DND-41 (cell line): ENCODE measurements around the gene TSHR.

ENCODE experiments used
- EZH2 ChIP-seq: IDR thresholded peaks from 3 replicates; pipeline ENCODE4 v1.6.1; 2012; ENCODE audit warnings: borderline replicate concordance, low read depth, mild to moderate bottlenecking, moderate library complexity, low read length, inconsistent platforms; ENCODE audit not compliant: severe bottlenecking
- TF ChIP-seq, protein P1 (sequence below): IDR thresholded peaks from 2 replicates; pipeline ENCODE4 v1.5.1; 2012; ENCODE audit warnings: borderline replicate concordance, low read length, moderate library complexity, mild to moderate bottlenecking; ENCODE audit not compliant: poor library complexity, severe bottlenecking; ENCODE audit errors: extremely low read depth

DNA sequence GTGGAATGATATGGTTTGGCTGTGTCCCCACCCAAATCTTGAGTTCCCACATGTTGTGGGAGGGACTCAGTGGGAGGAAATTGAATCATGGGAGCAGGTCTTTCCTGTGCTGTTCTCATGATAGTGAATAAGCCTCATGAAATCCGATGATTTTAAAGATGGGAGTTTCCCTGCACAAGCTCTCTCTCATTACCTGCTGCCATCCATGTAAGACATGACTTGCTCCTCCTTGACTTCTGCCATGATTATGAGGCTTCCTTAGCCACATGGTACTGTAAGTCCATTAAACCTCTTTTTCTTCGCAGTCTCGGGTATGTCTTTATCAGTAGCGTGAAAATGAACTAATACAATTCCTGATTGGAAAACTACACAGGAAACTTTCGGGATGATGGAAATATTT, 100.5 kb downstream of the TSHR start:
- TF ChIP-seq, protein P1, sequence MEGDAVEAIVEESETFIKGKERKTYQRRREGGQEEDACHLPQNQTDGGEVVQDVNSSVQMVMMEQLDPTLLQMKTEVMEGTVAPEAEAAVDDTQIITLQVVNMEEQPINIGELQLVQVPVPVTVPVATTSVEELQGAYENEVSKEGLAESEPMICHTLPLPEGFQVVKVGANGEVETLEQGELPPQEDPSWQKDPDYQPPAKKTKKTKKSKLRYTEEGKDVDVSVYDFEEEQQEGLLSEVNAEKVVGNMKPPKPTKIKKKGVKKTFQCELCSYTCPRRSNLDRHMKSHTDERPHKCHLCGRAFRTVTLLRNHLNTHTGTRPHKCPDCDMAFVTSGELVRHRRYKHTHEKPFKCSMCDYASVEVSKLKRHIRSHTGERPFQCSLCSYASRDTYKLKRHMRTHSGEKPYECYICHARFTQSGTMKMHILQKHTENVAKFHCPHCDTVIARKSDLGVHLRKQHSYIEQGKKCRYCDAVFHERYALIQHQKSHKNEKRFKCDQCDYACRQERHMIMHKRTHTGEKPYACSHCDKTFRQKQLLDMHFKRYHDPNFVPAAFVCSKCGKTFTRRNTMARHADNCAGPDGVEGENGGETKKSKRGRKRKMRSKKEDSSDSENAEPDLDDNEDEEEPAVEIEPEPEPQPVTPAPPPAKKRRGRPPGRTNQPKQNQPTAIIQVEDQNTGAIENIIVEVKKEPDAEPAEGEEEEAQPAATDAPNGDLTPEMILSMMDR = no peak
- no peak for TF ChIP-seq EZH2
